HG03571 (cell line): ENCODE results near the gene INSC.
A peak's percentile ranks its signal among the peaks of the same experiment; 100 is the strongest.
"Not testable (repeated sequence)": the region's sequence is repeated elsewhere in the genome, so short reads cannot be mapped to it uniquely, and the experiment has no call there.

Source experiments
- ATAC-seq: cut with Tn5 transposase; IDR thresholded peaks from one replicate; pipeline ENCODE4 v1.9.1; 2021; ENCODE audit not compliant: unreplicated experiment

The INSC gene

DNA sequence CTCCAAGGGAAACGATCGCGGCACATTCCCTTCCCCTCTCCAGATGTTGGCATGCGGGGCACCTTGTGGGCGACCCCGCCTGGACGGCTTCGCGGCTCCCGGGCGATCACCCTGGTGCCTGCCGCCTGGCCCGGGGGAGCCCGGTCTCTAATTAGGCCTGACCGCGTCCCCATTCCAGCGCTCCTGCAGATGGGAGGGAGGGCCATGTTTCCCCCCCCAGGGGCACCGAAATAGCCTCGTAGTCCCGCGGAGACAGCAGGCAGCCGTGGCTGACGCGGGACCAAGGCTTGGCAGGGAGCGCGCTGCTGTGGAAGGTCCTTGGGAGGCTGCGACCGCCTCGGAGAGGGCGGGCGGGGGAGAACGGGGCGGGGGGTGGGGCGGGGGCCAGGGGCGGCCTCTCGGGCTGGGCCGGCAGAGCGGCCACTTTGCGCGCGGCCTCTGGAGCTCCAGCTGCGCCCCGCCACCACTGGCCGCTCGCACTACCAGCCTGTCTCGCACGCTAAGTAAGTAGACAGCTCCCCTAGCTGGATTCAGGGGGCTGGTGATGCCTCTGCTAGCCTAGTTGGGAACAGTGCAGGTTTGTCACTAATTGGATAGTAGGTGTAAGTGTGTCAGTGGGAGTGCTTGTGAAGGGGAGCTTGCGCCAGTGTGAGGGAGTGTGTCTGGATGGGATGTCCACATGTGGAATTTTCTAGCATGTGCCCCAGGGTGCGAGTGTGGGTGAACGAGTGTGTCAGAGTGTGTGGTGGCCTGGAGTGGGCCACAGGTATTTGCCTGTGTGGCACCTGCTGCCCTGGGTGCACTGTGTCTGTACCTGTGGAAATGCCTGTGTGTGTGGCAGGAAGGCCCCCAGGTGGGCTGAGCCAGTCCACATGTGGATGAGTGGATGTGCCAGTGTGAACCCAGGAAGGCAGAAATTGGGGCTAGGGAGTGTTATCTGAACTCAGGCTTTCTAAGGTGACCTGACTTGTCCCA is at the start of gene INSC:
TSS of gene INSC (plus strand) at position 423 of the 975 bp plus-strand sequence. CDS start 34,252 bp downstream, outside the sequence.
- ATAC-seq = no peak

GRCh38 chr11:15069751-15070150 is 45.0 kb upstream of the INSC start:
- ATAC-seq = not testable (repeated sequence)

- ATAC-seq = no peak
These were observed 43.0 kb upstream of the INSC start for GRCh38 chr11:15071556-15072255.

DNA sequence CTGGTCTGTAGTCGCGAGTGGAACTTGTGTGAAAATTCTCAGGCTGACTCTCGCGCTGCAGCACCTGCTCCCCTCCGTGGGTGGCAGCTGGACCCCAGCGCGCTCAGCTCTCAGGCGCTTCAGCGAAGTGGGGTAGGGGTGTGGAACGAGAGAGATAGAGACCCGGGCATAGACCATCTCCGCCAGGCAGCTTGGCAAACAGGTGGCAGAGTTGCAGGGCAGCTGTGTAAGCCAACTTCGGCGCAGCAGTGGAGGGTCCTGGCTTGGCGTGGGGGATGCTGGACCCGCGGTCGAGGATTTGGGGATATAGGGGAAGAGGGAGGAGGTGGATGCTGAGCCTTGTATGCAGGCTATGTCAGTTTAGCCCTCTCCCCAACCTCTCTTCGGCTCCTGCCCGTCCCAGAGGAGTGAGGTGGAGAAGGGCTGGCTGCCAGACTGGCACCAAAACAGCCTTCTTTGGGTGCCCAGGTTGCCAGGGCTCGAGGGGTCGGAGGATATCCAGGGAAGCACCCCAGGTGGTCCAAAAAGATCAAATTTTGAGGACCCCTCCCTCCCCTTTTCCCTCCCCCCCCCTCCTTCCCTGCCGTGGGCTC is 42.1 kb upstream of the INSC start:
- ATAC-seq = no peak

DNA sequence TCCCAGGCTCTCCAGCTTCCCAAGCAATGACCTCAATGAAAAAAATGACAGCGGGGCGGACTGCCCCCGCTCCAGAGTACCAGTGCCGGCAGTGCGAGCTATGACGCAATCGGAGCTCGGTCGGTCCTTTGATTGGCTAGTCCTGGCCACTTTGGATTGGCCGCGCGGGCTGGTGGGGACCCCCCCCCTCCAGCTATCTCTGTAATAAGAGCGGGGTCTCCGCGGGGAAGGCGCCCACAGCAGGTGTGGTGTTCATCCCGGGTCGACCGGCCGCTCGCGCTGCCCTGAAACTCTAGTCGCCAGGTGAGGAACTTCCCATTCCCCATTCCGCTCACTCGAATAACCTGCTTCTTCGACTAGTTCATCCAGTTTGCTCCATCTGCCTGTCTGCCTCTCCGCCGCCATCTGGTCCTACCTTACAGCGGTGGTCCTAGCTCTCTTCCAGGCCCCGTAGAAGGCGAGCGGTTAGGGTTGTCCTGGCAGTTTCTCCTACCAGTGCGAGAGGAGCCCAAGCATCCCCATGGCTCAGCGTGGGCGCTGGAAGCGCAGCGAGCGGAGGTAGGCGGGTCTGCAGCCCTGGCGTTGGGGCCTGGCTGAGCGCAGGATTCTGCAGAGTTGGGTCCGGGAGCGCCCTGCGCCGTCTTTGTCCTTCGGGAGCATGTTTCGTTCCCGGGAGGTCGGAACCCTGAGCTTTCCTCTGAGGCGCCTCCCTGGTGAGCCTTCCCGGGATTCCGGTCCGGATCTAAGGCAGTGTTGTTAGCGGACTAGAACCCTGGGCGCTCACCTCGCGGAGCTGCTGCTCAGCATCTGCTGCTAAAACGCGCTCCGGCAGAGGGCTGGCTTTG is 41.1 kb upstream of the INSC start, which contains the start of gene CALCB:
TSS of gene CALCB (plus strand) at position 233 of the 845 bp plus-strand sequence. CDS start 1,126 bp downstream, outside the sequence.
- ATAC-seq = no peak

DNA sequence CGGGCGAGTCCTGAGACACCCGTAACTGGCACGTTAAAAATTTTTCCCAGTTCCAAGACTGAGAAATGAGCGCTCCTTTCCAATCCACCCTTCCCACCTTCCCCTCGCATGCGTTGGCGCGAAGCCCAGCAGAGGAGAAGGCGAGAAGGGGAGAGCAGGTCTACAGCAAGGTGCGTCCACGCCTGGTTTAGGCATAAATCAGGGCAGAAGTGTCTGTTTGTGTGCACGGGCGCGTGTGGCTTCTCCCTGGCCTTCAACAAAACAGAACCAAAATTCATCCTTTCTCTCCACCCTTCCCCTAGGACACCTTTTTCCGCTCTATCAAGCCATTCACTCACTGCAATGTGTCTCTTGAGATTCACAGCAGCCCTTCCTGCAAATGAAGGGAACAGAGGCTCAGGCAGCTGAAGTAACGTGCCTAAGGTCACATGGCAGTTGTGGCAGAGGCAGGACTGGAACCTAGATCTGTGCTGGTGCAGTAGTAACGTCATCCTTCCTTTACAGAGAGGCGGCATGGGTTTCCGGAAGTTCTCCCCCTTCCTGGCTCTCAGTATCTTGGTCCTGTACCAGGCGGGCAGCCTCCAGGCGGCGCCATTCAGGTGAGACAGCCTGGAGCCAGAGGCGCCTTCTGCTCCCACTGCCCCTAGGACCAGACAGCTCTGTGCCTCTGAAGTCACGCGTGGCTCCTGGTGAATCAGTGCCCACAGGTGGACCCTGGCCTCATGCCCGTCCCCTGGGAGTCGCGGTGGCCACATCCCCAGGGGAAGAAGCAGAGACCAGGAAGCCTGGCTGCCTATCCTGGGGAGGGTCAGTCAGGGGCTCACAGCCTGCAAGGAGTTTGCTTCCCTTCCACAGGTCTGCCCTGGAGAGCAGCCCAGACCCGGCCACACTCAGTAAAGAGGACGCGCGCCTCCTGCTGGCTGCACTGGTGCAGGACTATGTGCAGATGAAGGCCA is 40.2 kb upstream of the INSC start:
- ATAC-seq = peak; percentile 90

DNA sequence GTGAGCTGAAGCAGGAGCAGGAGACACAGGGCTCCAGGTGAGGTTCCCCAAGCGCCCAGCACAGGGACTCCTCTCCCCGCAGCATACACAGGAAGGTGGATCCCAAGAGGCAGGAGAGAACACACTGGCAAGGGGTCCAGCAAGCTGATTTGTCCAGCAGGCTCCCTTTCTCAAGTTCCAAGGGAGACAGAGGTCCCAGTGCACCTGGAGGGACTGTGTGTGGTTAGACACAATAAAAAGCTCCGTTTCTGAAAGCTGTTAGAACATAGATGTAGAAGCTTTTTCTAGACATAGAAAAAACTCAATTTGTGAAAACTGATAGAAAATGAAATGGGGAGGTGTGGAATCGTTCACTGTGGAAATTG is 39.6 kb upstream of the INSC start:
- no peak for ATAC-seq

- no peak for ATAC-seq
These were observed 23.5 kb upstream of the INSC start for GRCh38 chr11:15091175-15091574.

DNA sequence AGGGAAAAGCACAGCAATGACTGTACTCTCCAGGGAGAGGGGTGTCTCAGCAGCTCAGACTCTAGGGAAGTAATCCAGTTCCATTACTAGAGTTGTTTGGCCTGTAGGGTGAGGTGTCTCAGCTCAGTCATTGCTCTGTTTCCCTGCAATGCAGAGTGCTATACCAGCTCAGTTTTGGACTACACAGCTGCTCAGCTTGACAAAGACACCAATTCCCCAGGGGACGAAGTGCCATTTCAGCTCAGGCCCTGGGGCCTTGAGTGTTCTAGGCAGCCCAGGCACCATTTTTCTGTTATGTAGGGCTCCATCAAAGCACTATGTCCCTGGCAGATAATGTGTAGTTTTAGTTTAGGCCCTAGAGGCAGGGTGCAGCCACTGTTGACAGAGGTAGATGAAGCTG is 23.1 kb upstream of the INSC start:
- no peak for ATAC-seq

DNA sequence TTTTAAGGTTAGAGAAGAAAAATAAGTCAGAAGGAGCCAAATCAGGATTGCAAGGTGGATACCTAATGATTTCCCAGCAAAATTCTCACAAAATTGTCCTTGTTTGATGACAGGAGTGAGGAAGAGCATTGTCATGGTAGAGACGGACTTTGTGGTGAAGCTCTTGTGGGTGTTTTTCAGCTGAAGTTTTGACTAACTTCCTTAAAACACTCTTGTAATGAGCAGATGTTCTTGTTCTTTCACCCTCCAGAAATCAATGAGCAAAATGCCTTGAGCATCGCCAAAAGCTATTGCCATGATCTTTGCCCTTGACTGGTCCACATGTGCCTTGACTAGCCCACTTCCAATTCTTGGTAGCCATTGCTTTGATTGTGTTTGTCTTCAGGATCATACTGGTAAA is 21.3 kb upstream of the INSC start:
- no peak for ATAC-seq

DNA sequence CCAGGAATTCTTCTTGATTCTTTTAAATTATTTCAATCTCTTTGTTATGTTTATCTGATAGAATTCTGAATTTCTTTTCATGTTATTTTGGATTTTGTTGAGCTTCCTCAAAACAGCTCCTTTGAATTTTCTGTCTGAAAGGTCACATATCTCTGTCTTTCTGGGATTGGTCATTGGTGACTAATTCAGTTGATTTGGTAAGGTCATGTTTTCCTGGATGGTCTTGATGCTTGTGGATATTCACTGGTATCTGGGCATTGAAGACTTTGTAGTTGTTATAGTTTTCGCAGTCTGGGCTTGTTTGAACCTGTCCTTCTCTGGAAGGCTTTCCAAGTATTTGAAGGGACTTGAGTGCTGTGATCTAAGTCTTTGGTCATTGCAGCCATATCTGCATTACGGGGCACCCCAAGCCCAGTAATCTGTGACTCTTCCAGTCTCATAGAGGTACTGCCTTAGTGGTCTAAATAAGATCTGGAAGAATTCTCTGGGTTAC is 18.9 kb upstream of the INSC start:
- no peak for ATAC-seq

- no peak for ATAC-seq
These were observed 17.3 kb upstream of the INSC start for GRCh38 chr11:15097411-15097810.

DNA sequence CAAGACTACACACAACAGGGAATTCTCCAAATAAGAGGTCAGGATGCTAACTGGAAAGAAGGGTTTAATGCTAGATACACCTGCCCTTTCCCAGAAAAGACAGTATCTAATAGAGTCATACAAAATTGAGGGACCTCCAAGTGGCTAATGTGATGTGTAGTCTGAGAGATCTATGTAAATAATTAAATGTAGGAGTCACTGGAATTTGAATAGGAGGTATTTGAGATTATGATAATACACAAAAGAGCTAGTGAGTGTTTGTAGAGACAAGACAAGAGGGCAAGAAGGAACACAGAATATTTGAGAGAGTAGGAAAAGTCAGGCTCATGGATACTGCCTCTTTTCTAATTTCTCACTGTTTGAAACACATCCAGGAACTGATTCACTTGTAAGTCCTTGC is 15.5 kb upstream of the INSC start:
- no peak for ATAC-seq

- peak; percentile 69 for ATAC-seq
These were observed 13.5 kb upstream of the INSC start for GRCh38 chr11:15101072-15101709.

- ATAC-seq = no peak
These were observed 10.6 kb upstream of the INSC start for GRCh38 chr11:15104166-15104565.

GRCh38 chr11:15106201-15106965 is 8.3 kb upstream of the INSC start:
- no peak for ATAC-seq

- ATAC-seq = peak; percentile 48
These were observed 6.8 kb upstream of the INSC start for GRCh38 chr11:15107730-15108515.
